ENCODE data around the gene NCOA7. TPM values are rescaled to one million over a fixed set of nuclear protein-coding genes. Genes with fewer than 3 reads are reported as not detected.

The NCOA7 gene
- total RNA-seq, 1 donor from 2014 or later: 6.3 TPM

DNA sequence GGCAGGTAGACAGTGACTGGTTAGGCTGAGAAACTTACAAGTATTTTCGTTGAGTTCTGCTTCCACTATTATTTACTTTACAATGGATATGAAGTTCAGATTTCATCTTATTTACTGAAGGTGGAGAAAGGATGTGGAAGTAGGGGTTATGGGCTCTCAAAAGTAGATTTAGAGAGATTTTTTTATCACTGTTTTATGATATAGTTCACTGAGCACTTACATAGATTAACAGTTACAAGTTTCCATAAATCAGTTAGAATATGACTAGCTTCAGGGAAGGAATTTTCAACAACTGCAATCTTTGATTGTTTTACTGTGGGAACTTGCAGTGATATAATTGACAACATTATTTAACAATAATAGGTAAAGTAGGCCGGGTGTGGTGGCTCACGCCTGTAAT lies 188.3 kb downstream of the NCOA7 start:
- Histone ChIP-seq H3K9me3 (ENCODE audit: control insufficient read depth in 3 of 3, low read length in 3 of 3) (no peaks in the 10 kb centered on the region), H3K27me3 (ENCODE audit: control insufficient read depth in 3 of 3, insufficient read depth in 3 of 3, low read length in 3 of 3) (no peaks in the 10 kb centered on the region), H3K9ac (ENCODE audit: low read depth in 1 of 3, low read length in 3 of 3) (no peak overlapping the region), H3K4me3 (ENCODE audit: low read length in 3 of 3) (no peak overlapping the region), H3K36me3 (ENCODE audit: control insufficient read depth in 3 of 3, insufficient read depth in 3 of 3, low read length in 3 of 3) (peaks cover 0 to 15% (median 14%) of the 10 kb centered on the region in 3 donors), H3K27ac (ENCODE audit: low read depth, low read length) (no peak overlapping the region), H3K4me1 (ENCODE audit: control insufficient read depth in 3 of 3, insufficient read depth in 3 of 3, low read length in 3 of 3) (no peaks in the 10 kb centered on the region)

Small RNA genes within 50 kb of the gene (small RNA-seq; reads per million reads assigned to genes)
- not detected for gene RNA5SP216

Other genes starting within 250 kb of the NCOA7 start
- gene HEY2, start 41.3 kb upstream of the NCOA7 start, total RNA-seq: 7.3 TPM
- gene HINT3, start 165.8 kb downstream of the NCOA7 start, total RNA-seq: 18.8 TPM
- 21.4 TPM for gene TRMT11, start 195.6 kb downstream of the NCOA7 start, total RNA-seq